ENCODE measurements around the gene CDH24. TPM values are rescaled to one million over a fixed set of nuclear protein-coding genes. Genes with fewer than 3 reads are reported as not detected.
A peak's percentile ranks its signal among the peaks of the same experiment; 100 is the strongest.

The CDH24 gene
- total and polyA plus RNA-seq, 2 experiments from 2014 or later: 8.6 to 13.4 TPM

- no peak for TF ChIP-seq CTCF (IDR thresholded peaks at IDR 0.05; ENCODE audit: low read depth, low read length)
- H3K4me1 ChIP-seq (ENCODE audit: low read depth): peaks cover 25% of the 10 kb centered on the region
- H3K4me3 ChIP-seq: no peak overlapping the region
- peaks cover 33% of the 10 kb centered on the region for H3K36me3 ChIP-seq
- H3K27ac ChIP-seq: peak overlapping the region; percentile 90
- no peaks in the 10 kb centered on the region for H3K27me3 ChIP-seq
- DNase-seq (ENCODE audit: low read depth in 1 of 2, low spot score in 1 of 2): no peak
- H3K9me3 ChIP-seq (ENCODE audit: low read depth): no peaks in the 10 kb centered on the region
Observed at GRCh38 chr14:23069413-23069806, 12.1 kb upstream of the CDH24 start.

- H3K9me3 ChIP-seq (ENCODE audit: low read depth): no peaks in the 10 kb centered on the region
- H3K36me3 ChIP-seq: peaks cover 38% of the 10 kb centered on the region
- H3K4me3 ChIP-seq: no peak overlapping the region
- DNase-seq (ENCODE audit: low read depth in 1 of 2, low spot score in 1 of 2): peak; percentile 91 to 95
- no peaks in the 10 kb centered on the region for H3K27me3 ChIP-seq
- peaks cover 25% of the 10 kb centered on the region for H3K4me1 ChIP-seq (ENCODE audit: low read depth)
- peak overlapping the region; percentile 90 for H3K27ac ChIP-seq
- peak; percentile 100 for TF ChIP-seq CTCF (IDR thresholded peaks at IDR 0.05; ENCODE audit: low read depth, low read length)
Observed at GRCh38 chr14:23068789-23069412, 11.6 kb upstream of the CDH24 start.

- Histone ChIP-seq H3K36me3 (peaks cover 46% of the 10 kb centered on the region), H3K4me3 (no peak overlapping the region), H3K4me1 (ENCODE audit: low read depth) (peaks cover 23% of the 10 kb centered on the region), H3K27me3 (no peaks in the 10 kb centered on the region), H3K27ac (peak overlapping the region; percentile 44), H3K9me3 (ENCODE audit: low read depth) (no peaks in the 10 kb centered on the region)
- DNase-seq (ENCODE audit: low read depth in 1 of 2, low spot score in 1 of 2): no peak
- no peak for TF ChIP-seq CTCF (IDR thresholded peaks at IDR 0.05; ENCODE audit: low read depth, low read length)
Observed at GRCh38 chr14:23067847-23068788, 10.8 kb upstream of the CDH24 start.

GRCh38 chr14:23066855-23067744, 9.8 kb upstream of the CDH24 start:
- no peak for TF ChIP-seq CTCF (IDR thresholded peaks at IDR 0.05; ENCODE audit: low read depth, low read length)
- H3K4me3 ChIP-seq: no peak overlapping the region
- peaks cover 56% of the 10 kb centered on the region for H3K36me3 ChIP-seq
- H3K27me3 ChIP-seq: no peaks in the 10 kb centered on the region
- no peaks in the 10 kb centered on the region for H3K9me3 ChIP-seq (ENCODE audit: low read depth)
- DNase-seq (ENCODE audit: low read depth in 1 of 2, low spot score in 1 of 2): no peak
- H3K4me1 ChIP-seq (ENCODE audit: low read depth): peaks cover 13% of the 10 kb centered on the region
- H3K27ac ChIP-seq: no peak overlapping the region

GRCh38 chr14:23066368-23066767, 9.0 kb upstream of the CDH24 start:
- H3K27ac ChIP-seq: no peak overlapping the region
- H3K36me3 ChIP-seq: peaks cover 59% of the 10 kb centered on the region
- H3K27me3 ChIP-seq: no peaks in the 10 kb centered on the region
- TF ChIP-seq CTCF (IDR thresholded peaks at IDR 0.05; ENCODE audit: low read depth, low read length): no peak
- H3K9me3 ChIP-seq (ENCODE audit: low read depth): no peaks in the 10 kb centered on the region
- peaks cover 8% of the 10 kb centered on the region for H3K4me1 ChIP-seq (ENCODE audit: low read depth)
- H3K4me3 ChIP-seq: no peak overlapping the region
- no peak for DNase-seq (ENCODE audit: low read depth in 1 of 2, low spot score in 1 of 2)

Data from cardiac muscle cell (in vitro differentiated cells and primary cell).